Mesenchymal stem cell (in vitro differentiated cells and primary cell): ENCODE results near the gene FRAS1.
"Not testable (repeated sequence)": the region's sequence is repeated elsewhere in the genome, so short reads cannot be mapped to it uniquely, and the experiment has no call there.

Experiments used
- DNase-seq: peaks from one replicate; pipeline ENCODE4 v3.0.0-alpha.2; 2013
- H2AFZ ChIP-seq: one replicate; pipeline ENCODE4 v1.6.1; 2013; ENCODE audit warnings: low read depth, mild to moderate bottlenecking, control low read depth, inconsistent platforms, low read length, moderate library complexity
- H2AK5ac ChIP-seq: 2 replicates; pipeline ENCODE4 v1.6.1; 2013; ENCODE audit warnings: low read length, moderate library complexity, mild to moderate bottlenecking, inconsistent platforms; ENCODE audit not compliant: severe bottlenecking
- H2BK120ac ChIP-seq: one replicate; pipeline ENCODE4 v1.6.1; 2013; ENCODE audit warnings: low read depth, mild to moderate bottlenecking, inconsistent platforms, low read length, moderate library complexity
- H2BK12ac ChIP-seq, 2 experiments: one replicate each; pipeline ENCODE4 v1.6.1; 2013; ENCODE audit warnings: inconsistent platforms in 2 of 2, low read length in 2 of 2, mild to moderate bottlenecking in 2 of 2, moderate library complexity in 2 of 2, control low read depth in 1 of 2
- H2BK15ac ChIP-seq: one replicate; pipeline ENCODE4 v1.6.1; 2013; ENCODE audit warnings: mild to moderate bottlenecking, low read depth, inconsistent platforms; ENCODE audit not compliant: poor library complexity, severe bottlenecking
- H2BK5ac ChIP-seq: 2 replicates; pipeline ENCODE4 v1.6.1; 2013; ENCODE audit warnings: low read depth, mild to moderate bottlenecking, low read length, control low read depth, inconsistent platforms; ENCODE audit not compliant: poor library complexity, severe bottlenecking
- H3K14ac ChIP-seq, 2 experiments: one replicate each; pipeline ENCODE4 v1.6.1; 2013; ENCODE audit warnings: inconsistent platforms in 2 of 2, low read length in 2 of 2, control low read depth in 1 of 2, mild to moderate bottlenecking in 1 of 2, moderate library complexity in 1 of 2
- H3K18ac ChIP-seq, 2 experiments: one replicate each; pipeline ENCODE4 v1.6.1; 2013; ENCODE audit warnings: inconsistent platforms in 2 of 2, low read length in 2 of 2, control low read depth in 1 of 2, low read depth in 1 of 2, mild to moderate bottlenecking in 1 of 2
- H3K23ac ChIP-seq, 2 experiments: one replicate each; pipeline ENCODE4 v1.6.1; 2013; ENCODE audit warnings: inconsistent platforms in 2 of 2, low read length in 2 of 2, mild to moderate bottlenecking in 2 of 2, moderate library complexity in 2 of 2, control low read depth in 1 of 2
- H3K27ac ChIP-seq: 2 replicates; pipeline ENCODE4 v1.5.1; 2013; ENCODE audit warnings: mild to moderate bottlenecking, moderate library complexity, low read length, control low read depth, inconsistent platforms; ENCODE audit not compliant: poor library complexity, severe bottlenecking
- H3K27me3 ChIP-seq, 2 experiments: 2 replicates each; pipeline versions ENCODE4 v1.6.1 to v1.7.0; 2013; ENCODE audit warnings: low read length in 2 of 2, mild to moderate bottlenecking in 2 of 2, moderate library complexity in 2 of 2, control low read depth in 1 of 2, inconsistent platforms in 1 of 2; ENCODE audit not compliant: control insufficient read depth in 1 of 2, insufficient read depth in 1 of 2
- H3K36me3 ChIP-seq, 2 experiments: 2 replicates each; pipeline versions ENCODE4 v1.6.1 to v1.7.0; 2013; ENCODE audit warnings: low read length in 2 of 2, control low read depth in 1 of 2, inconsistent platforms in 1 of 2, low read depth in 1 of 2, mild to moderate bottlenecking in 1 of 2; ENCODE audit not compliant: insufficient read depth in 2 of 2, control insufficient read depth in 1 of 2
- H3K4ac ChIP-seq, 2 experiments: one replicate each; pipeline ENCODE4 v1.6.1; 2013; ENCODE audit warnings: inconsistent platforms in 2 of 2, low read length in 2 of 2, mild to moderate bottlenecking in 2 of 2, moderate library complexity in 2 of 2, control low read depth in 1 of 2, low read depth in 1 of 2
- H3K4me1 ChIP-seq: 2 replicates; pipeline ENCODE4 v1.6.1; 2013; ENCODE audit warnings: low read depth, low read length, control low read depth; ENCODE audit not compliant: control insufficient read depth, insufficient read depth
- H3K4me2 ChIP-seq: 2 replicates; pipeline ENCODE4 v1.6.1; 2013; ENCODE audit warnings: low read length, mild to moderate bottlenecking, inconsistent platforms; ENCODE audit not compliant: poor library complexity, severe bottlenecking
- H3K4me3 ChIP-seq, 2 experiments: 2 replicates each; pipeline versions ENCODE4 v1.5.1 to v1.7.0; 2013; ENCODE audit warnings: low read length in 2 of 2, mild to moderate bottlenecking in 2 of 2, control low read depth in 1 of 2, low read depth in 1 of 2; ENCODE audit not compliant: insufficient read depth in 1 of 2
- H3K79me1 ChIP-seq: replicated peaks from 2 replicates; pipeline ENCODE4 v1.6.1; 2013; ENCODE audit warnings: mild to moderate bottlenecking, control low read depth, low read length, inconsistent platforms; ENCODE audit not compliant: poor library complexity, severe bottlenecking
- H3K9ac ChIP-seq: 2 replicates; pipeline ENCODE4 v1.7.0; 2013; ENCODE audit warnings: mild to moderate bottlenecking, low read length, moderate library complexity
- H3K9me3 ChIP-seq: 2 replicates; pipeline ENCODE4 v1.7.0; 2013; ENCODE audit warnings: mild to moderate bottlenecking, low read length; ENCODE audit not compliant: control insufficient read depth
- H4K8ac ChIP-seq: one replicate; pipeline ENCODE4 v1.6.1; 2013; ENCODE audit warnings: inconsistent platforms, mild to moderate bottlenecking, low read length, moderate library complexity
- H4K91ac ChIP-seq: one replicate; pipeline ENCODE4 v1.6.1; 2013; ENCODE audit warnings: mild to moderate bottlenecking, low read length, inconsistent platforms
- WGBS: methylation state at CpG from one replicate; pipeline ENCODE4 v1.1.7; 2013; ENCODE audit warnings: mixed read lengths; 5-methylcytosine and 5-hydroxymethylcytosine counted together

FRAS1 gene

DNA sequence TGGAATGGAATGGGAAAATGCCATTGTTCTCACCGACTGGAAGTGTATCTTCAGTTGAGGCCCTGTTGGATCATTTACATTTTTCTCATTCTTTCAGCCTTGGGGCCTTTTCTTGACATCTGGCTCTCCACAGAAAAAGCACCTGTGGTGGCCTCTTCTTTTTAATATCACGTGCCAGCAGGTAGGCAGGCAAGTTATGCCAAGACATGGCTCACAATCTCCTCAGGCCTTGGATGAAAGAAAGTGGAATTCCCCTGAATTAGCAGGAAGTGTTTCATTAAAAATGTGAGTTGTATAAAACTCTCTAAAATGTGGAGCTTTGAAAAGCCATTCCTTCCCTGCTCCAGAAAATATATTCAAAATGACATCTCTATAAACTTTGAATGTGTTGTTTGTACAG is 122.1 kb downstream of the FRAS1 start:
- Histone ChIP-seq H3K27me3 (no peaks in the 10 kb centered on the region), H2AK5ac (no peak overlapping the region), H3K9ac (no peak overlapping the region), H4K8ac (no peak overlapping the region), H3K27ac (no peak overlapping the region), H2BK12ac (no peak overlapping the region), H3K4me3 (no peak overlapping the region), H3K9me3 (no peaks in the 10 kb centered on the region), H2BK120ac (no peak overlapping the region), H2BK15ac (no peak overlapping the region), H4K91ac (no peak overlapping the region), H2BK5ac (no peak overlapping the region), H3K36me3 (no peaks in the 10 kb centered on the region), H2AFZ (no peak overlapping the region), H3K4ac (no peak overlapping the region), H3K14ac (no peak overlapping the region), H3K4me2 (no peak overlapping the region), H3K18ac (no peak overlapping the region), H3K4me1 (peaks cover 6% of the 10 kb centered on the region), H3K79me1 (no peaks in the 10 kb centered on the region), H3K23ac (no peak overlapping the region)
- DNase-seq: no peak
- WGBS: 45% methylated on average over 2 of the region's 2 CpGs

DNA sequence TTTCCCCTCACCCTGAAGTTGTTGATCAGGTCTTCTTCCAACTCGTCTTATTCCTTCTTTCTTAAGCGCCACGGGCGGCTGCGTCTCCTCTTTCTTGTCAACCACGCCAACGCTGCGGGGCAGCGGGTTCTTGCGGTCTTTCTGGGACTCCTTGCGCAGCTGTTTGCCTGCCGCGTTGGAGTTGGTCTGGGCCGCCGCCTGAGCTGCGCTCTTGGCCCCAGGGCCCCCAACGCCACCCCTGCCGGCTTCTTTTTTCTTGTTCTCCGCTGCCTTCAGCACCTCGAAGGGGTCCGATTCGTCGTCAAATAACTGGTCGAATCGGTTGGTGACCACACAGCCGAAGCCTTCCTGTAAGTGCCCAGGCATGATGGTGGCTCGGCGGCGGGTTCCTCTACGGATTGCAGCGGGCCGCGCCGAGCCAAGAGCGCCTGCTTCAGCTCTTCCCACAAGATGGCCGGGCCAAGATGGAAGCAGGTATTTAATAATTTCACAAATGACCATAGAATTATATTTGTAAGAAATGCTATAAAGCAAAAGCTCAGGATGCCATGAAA is 124.6 kb downstream of the FRAS1 start:
- not testable (repeated sequence) for H3K36me3 ChIP-seq, H3K4ac ChIP-seq, H3K9me3 ChIP-seq, H3K4me2 ChIP-seq, H3K18ac ChIP-seq, H3K27ac ChIP-seq, H3K4me3 ChIP-seq, H4K91ac ChIP-seq, H2BK12ac ChIP-seq, H3K23ac ChIP-seq, H2AFZ ChIP-seq, H3K9ac ChIP-seq, H2BK5ac ChIP-seq, H3K79me1 ChIP-seq, H4K8ac ChIP-seq, H3K14ac ChIP-seq, H2AK5ac ChIP-seq, H3K27me3 ChIP-seq, H2BK15ac ChIP-seq, H2BK120ac ChIP-seq, H3K4me1 ChIP-seq, DNase-seq
- 94% methylated on average over 26 of the region's 36 CpGs for WGBS

DNA sequence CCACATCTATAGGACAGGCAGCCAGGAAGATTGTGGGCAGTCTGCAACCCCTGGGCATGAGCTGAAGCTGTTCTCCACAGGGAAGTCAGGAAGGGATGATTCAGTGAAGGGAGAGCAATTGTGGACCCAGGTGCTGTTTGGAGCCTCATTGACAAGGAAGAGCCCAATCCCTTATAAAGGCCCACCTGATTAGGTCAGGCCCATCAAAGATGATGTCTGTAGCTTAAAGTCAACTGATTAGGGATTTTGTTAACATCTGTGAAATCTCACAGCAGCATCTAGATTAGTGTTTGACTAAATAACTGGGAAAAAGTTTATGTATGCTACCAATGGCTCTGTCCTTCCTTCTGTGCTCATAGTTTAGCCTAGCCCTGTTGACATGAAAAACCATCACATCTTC is 127.5 kb downstream of the FRAS1 start:
- Histone ChIP-seq H2AK5ac (no peak overlapping the region), H2BK5ac (no peak overlapping the region), H4K91ac (no peak overlapping the region)

DNA sequence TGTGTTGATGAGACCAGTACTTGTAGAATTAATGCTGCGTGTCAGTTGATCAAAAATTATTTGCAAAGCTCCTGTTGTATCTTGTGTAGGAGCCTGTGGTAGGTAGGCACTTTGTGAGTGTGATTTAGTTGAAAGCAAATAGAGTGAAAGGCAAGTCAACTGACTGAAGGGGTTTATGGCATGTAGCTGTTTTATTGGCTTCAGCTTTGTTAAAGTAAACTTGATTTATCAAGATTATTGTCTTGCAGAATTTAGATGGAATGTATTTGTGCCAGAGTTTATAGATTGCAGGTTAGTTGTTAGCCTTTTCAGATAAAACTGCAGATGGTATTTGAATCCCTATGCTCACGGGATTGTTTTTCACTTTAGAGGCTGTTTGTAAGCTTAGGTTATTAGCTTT is 128.0 kb downstream of the FRAS1 start:
- Histone ChIP-seq H2BK15ac (no peak overlapping the region), H2AK5ac (no peak overlapping the region), H3K27ac (no peak overlapping the region), H3K9me3 (no peaks in the 10 kb centered on the region), H2BK12ac (no peak overlapping the region), H3K4ac (no peak overlapping the region), H3K4me2 (no peak overlapping the region), H3K79me1 (no peaks in the 10 kb centered on the region), H3K14ac (no peak overlapping the region), H3K4me1 (no peaks in the 10 kb centered on the region), H2BK120ac (no peak overlapping the region), H3K4me3 (no peak overlapping the region), H4K8ac (no peak overlapping the region), H3K18ac (no peak overlapping the region), H4K91ac (no peak overlapping the region), H3K9ac (no peak overlapping the region), H2BK5ac (no peak overlapping the region), H3K23ac (no peak overlapping the region), H3K27me3 (no peaks in the 10 kb centered on the region), H2AFZ (no peak overlapping the region), H3K36me3 (no peaks in the 10 kb centered on the region)
- WGBS: 81% methylated on average over 2 of the region's 2 CpGs
- DNase-seq: no peak

More for the DNA sequence above, 127.5 kb downstream of the FRAS1 start:
- Histone ChIP-seq H3K14ac (no peak overlapping the region), H2BK120ac (no peak overlapping the region), H3K27ac (no peak overlapping the region), H3K4me3 (no peak overlapping the region), H2BK12ac (no peak overlapping the region), H4K8ac (no peak overlapping the region), H3K4me1 (peaks cover 1% of the 10 kb centered on the region), H2BK15ac (no peak overlapping the region), H3K23ac (no peak overlapping the region), H3K4ac (no peak overlapping the region), H3K18ac (no peak overlapping the region), H3K9ac (no peak overlapping the region), H3K79me1 (no peaks in the 10 kb centered on the region), H3K36me3 (no peaks in the 10 kb centered on the region), H2AFZ (no peak overlapping the region), H3K27me3 (no peaks in the 10 kb centered on the region), H3K4me2 (no peak overlapping the region), H3K9me3 (no peaks in the 10 kb centered on the region)
- no peak for DNase-seq
